ENCODE data around the gene EFCAB14. TPM values are rescaled to one million over a fixed set of nuclear protein-coding genes. Genes with fewer than 3 reads are reported as not detected.
A peak's percentile ranks its signal among the peaks of the same experiment; 100 is the strongest.
"Not testable (repeated sequence)": the region's sequence is repeated elsewhere in the genome, so short reads cannot be mapped to it uniquely, and the experiment has no call there.

The EFCAB14 gene
- total and polyA plus RNA-seq, 4 donors, result 39.9 to 108 (median 73.8) TPM

DNA sequence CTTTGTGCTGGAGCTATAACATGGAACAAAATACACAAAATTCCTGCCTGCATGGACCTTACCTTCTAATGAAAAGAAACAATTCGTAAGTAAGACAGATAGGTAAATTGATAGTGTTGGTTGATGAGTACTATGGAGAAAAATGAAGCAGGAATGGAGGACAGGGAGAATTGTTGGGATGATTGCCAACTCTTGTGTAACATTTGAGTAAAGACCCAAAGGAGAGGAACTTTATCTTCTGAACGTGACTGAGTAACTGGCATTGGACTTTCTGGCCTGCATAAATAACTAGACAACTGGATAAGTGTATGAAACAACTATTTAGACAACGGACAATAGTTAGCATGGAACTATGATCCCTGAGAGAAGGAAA lies 6.8 kb upstream of the EFCAB14 start:
- WGBS, 2 donors, result 61 to 67% methylated on average over 3 of the region's 3 CpGs
- Histone ChIP-seq H3K27ac (ENCODE audit: low read depth in 1 of 2, low read length in 2 of 2) (no peak overlapping the region), H3K9me3 (ENCODE audit: control insufficient read depth, low read length) (no peaks in the 10 kb centered on the region), H3K4me1 (ENCODE audit: control insufficient read depth in 1 of 2, insufficient read depth in 2 of 2, low read length in 2 of 2) (no peaks in the 10 kb centered on the region), H3K27me3 (ENCODE audit: control insufficient read depth in 1 of 2, insufficient read depth in 2 of 2, low read length in 1 of 2) (no peaks in the 10 kb centered on the region), H3K36me3 (ENCODE audit: control insufficient read depth in 1 of 2, insufficient read depth in 2 of 2, low read length in 1 of 2) (no peaks in the 10 kb centered on the region), H3K4me3 (ENCODE audit: low read length in 2 of 2) (no peak overlapping the region)
- no peak for ATAC-seq (ENCODE audit: low FRiP score)
- intact Hi-C loops (cut with DNase I), result loop anchor here (2.0 to 10.0 kb wide), 3 partner anchors 111 to 281 kb away; partner anchors contain the start of gene MOB3C (in 1 of the 2)
- no peak for DNase-seq

DNA sequence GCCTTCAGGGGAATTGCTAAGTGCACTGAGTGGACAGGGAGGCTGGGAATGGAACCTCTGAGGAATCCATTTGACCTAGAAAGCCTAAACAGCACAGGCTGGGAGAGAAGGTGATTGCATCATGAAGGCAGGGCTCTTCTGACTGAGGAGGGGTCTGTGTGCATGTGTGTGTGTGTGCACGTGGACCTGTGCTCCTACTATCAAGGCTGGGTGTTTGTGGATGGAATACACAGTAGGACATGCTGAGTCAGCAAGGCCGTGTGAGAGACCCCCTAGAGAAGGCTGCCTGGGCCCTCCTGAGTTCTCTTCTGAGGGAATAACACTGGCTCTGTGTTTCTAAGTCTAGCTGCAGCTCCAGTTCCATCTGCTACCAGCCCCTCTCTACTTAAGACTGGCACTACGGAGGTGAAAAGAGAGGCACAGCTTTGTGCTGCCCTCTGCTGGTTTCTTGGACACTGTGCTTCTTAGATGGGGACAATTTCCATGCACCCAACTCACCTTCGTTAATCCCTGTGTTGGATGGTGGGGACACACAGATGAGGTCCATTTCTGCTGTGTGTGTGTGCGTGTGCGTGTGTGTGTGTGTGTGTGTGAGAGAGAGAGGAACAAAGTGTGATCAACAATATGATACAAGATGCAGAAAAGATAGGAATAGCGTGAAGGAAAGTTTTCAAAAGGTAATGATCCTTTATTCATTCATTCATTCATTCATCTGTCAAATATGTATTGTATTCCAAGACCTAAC lies 6.2 kb upstream of the EFCAB14 start:
- no peaks in the 10 kb centered on the region for H3K4me1 ChIP-seq (ENCODE audit: control insufficient read depth in 1 of 2, insufficient read depth in 2 of 2, low read length in 2 of 2)
- no peaks in the 10 kb centered on the region for H3K9me3 ChIP-seq (ENCODE audit: control insufficient read depth, low read length)
- peak; percentile 73 to 80 for DNase-seq
- no peak overlapping the region for H3K27ac ChIP-seq (ENCODE audit: low read depth in 1 of 2, low read length in 2 of 2)
- WGBS, 2 donors, result 14 to 16% methylated on average over 7 of the region's 7 CpGs
- H3K4me3 ChIP-seq (ENCODE audit: low read length in 2 of 2), result no peak overlapping the region
- ATAC-seq (ENCODE audit: low FRiP score), result peak; percentile 94
- intact Hi-C loops (cut with DNase I), result loop anchor here (2.0 to 10.0 kb wide), 4 partner anchors 110 to 280 kb away; partner anchors contain the start of gene MOB3C (in 1 of the 2)
- H3K36me3 ChIP-seq (ENCODE audit: control insufficient read depth in 1 of 2, insufficient read depth in 2 of 2, low read length in 1 of 2), result no peaks in the 10 kb centered on the region
- H3K27me3 ChIP-seq (ENCODE audit: control insufficient read depth in 1 of 2, insufficient read depth in 2 of 2, low read length in 1 of 2), result no peaks in the 10 kb centered on the region

DNA sequence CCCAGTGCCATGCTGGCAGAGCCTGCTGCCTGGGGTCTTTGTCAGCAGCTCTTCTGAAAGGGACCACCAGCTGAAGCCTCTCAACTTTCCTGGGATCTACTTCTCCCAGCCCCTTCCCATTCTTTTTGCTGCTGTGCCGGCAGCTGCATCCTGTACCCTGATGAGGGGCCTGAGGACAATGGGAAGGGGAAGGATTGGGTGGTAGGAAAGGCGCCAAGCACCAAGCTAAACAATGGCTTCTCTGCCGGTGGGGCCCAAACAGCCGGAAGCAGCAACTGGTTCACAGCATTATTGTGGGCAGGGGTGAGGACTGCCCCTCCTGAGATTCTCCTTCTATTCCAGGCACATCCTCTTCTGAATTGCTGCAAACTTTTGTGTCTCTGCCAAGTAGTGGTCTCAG lies 5.0 kb upstream of the EFCAB14 start:
- H3K36me3 ChIP-seq (ENCODE audit: control insufficient read depth in 1 of 2, insufficient read depth in 2 of 2, low read length in 1 of 2), result no peaks in the 10 kb centered on the region
- intact Hi-C loops (cut with DNase I), result loop anchor here (2.0 to 10.0 kb wide), 4 partner anchors 109 to 279 kb away; partner anchors contain the start of gene MOB3C (in 1 of the 2)
- no peaks in the 10 kb centered on the region for H3K27me3 ChIP-seq (ENCODE audit: control insufficient read depth in 1 of 2, insufficient read depth in 2 of 2, low read length in 1 of 2)
- H3K4me3 ChIP-seq (ENCODE audit: low read length in 2 of 2), result no peak overlapping the region
- H3K27ac ChIP-seq (ENCODE audit: low read depth in 1 of 2, low read length in 2 of 2), result no peak overlapping the region
- H3K9me3 ChIP-seq (ENCODE audit: control insufficient read depth, low read length), result no peaks in the 10 kb centered on the region
- H3K4me1 ChIP-seq (ENCODE audit: control insufficient read depth in 1 of 2, insufficient read depth in 2 of 2, low read length in 2 of 2), result no peaks in the 10 kb centered on the region
- DNase-seq (no peak), ATAC-seq (ENCODE audit: low FRiP score) (no peak)
- 82 to 86% methylated on average over 4 of the region's 4 CpGs for WGBS, 2 donors

DNA sequence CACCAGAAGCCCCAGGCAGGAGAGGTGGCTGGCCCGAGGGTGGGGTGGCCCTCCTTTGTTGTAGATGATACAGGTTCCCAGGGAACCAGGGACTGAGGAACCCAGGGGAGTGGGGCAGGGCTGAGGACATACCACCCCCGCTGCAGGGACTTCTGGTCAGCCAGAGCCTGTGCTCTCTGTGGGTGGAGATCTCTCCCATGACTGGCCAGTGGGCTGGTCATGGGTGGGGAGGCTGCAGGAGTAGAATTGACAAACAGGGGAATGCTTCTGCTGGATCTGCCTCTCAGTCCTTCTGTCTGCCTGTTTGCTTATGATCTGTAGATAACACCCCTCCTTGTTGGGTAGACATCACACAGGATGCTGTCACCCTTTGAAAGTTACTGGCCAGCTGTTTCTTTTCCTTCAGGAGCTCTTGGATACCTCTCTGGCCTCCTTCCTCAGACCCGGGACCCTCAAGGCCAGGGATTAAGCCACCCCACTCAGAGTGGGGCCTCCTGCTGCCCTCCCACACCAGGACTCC lies 2.8 kb upstream of the EFCAB14 start:
- WGBS, 2 donors, result 56 to 61% methylated on average over 3 of the region's 3 CpGs
- H3K27ac ChIP-seq (ENCODE audit: low read depth in 1 of 2, low read length in 2 of 2), result no peak overlapping the region
- intact Hi-C loops (cut with DNase I), result loop anchor here (5.0 to 10.0 kb wide), 3 partner anchors 107 to 277 kb away; partner anchors contain the start of gene MOB3C (in 1 of the 2)

DNA sequence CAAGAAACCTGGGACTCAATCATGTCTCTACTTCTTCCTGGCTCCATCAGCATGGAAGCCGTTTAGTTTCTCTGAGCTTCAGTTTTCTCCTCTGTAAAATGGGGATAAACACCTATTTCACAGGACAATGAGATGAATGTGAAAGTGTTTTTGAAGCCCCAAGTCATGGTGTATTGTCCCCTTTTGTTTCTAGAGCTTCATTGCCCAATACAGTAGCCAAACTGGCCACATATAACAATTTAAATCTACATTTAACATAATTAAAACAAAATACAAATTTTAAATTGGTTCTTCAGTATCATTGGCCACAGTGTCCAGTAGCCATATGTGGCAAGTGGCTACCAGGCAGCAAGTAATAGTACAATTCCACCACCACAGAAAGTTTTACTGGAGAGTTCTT lies 2.3 kb upstream of the EFCAB14 start:
- Histone ChIP-seq H3K4me1 (ENCODE audit: control insufficient read depth in 1 of 2, insufficient read depth in 2 of 2, low read length in 2 of 2) (no peaks in the 10 kb centered on the region), H3K9me3 (ENCODE audit: control insufficient read depth, low read length) (no peaks in the 10 kb centered on the region), H3K27me3 (ENCODE audit: control insufficient read depth in 1 of 2, insufficient read depth in 2 of 2, low read length in 1 of 2) (no peaks in the 10 kb centered on the region), H3K4me3 (ENCODE audit: low read length in 2 of 2) (no peak overlapping the region), H3K36me3 (ENCODE audit: control insufficient read depth in 1 of 2, insufficient read depth in 2 of 2, low read length in 1 of 2) (no peaks in the 10 kb centered on the region), H3K27ac (ENCODE audit: low read depth in 1 of 2, low read length in 2 of 2) (no peak overlapping the region)
- DNase-seq (no peak), ATAC-seq (ENCODE audit: low FRiP score) (no peak)
- WGBS, 2 donors, result 92 to 100% methylated on average over 1 of the region's 1 CpG
- intact Hi-C loops (cut with DNase I), result loop anchor here (5.0 to 10.0 kb wide), 3 partner anchors 106 to 276 kb away; partner anchors contain the start of gene MOB3C (in 1 of the 2)

More for the DNA sequence above, 2.8 kb upstream of the EFCAB14 start:
- ATAC-seq (ENCODE audit: low FRiP score) (no peak), DNase-seq (no peak)
- Histone ChIP-seq H3K4me1 (ENCODE audit: control insufficient read depth in 1 of 2, insufficient read depth in 2 of 2, low read length in 2 of 2) (no peaks in the 10 kb centered on the region), H3K36me3 (ENCODE audit: control insufficient read depth in 1 of 2, insufficient read depth in 2 of 2, low read length in 1 of 2) (no peaks in the 10 kb centered on the region), H3K9me3 (ENCODE audit: control insufficient read depth, low read length) (no peaks in the 10 kb centered on the region), H3K27me3 (ENCODE audit: control insufficient read depth in 1 of 2, insufficient read depth in 2 of 2, low read length in 1 of 2) (no peaks in the 10 kb centered on the region), H3K4me3 (ENCODE audit: low read length in 2 of 2) (no peak overlapping the region)

DNA sequence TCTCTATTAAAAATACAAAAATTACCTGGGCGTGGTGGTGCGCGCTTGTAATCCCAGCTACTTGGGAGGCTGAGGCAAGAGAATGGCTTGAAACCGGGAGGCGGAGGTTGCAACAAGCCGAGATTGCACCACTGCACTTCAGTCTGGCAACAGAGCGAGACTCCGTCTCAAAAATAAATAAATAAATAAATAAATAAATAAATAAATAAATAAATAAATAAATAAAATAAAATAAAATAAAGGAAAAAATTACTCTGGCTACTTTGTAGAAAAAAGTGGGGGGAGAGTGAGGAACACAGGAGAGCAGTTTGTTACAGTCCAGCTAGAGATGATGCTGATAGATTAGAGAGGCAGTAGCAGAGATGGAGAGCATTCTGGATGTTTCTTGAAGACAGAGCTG lies 1.4 kb upstream of the EFCAB14 start:
- WGBS, 2 donors, result 92 to 94% methylated on average over 8 of the region's 8 CpGs
- intact Hi-C loops (cut with DNase I), result loop anchor here (5.0 to 10.0 kb wide), 3 partner anchors 106 to 276 kb away; partner anchors contain the start of gene MOB3C (in 1 of the 2)
- H3K36me3 ChIP-seq (ENCODE audit: control insufficient read depth in 1 of 2, insufficient read depth in 2 of 2, low read length in 1 of 2), result not testable (repeated sequence)

DNA sequence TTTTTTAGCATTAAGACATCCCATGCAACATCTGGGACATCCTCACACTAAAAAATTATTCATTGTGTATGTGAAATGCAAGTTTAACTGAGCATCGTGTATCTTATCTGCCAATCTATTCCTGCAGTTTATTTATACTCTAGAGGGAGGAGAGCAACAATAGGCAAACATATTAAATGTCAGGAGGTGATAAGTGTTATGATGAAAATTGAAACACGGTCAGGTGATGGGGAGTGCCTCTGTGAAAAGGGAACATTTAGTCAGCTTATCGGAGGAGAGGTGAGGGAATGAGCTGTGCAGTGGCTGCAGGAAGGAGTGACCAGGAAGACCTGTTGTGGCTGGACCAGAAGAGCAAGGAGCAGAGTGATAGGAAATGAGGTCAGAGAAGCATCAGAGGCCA lies 775 bp upstream of the EFCAB14 start:
- intact Hi-C loops (cut with DNase I), result loop anchor here (5.0 to 10.0 kb wide), 5 partner anchors 105 to 312 kb away; partner anchors contain the start of genes MKNK1 (in 1 of the 2) and MOB3C (in 1 of the 2)
- Histone ChIP-seq H3K27ac (ENCODE audit: low read depth in 1 of 2, low read length in 2 of 2) (no peak overlapping the region), H3K4me1 (ENCODE audit: control insufficient read depth in 1 of 2, insufficient read depth in 2 of 2, low read length in 2 of 2) (no peaks in the 10 kb centered on the region), H3K9me3 (ENCODE audit: control insufficient read depth, low read length) (no peaks in the 10 kb centered on the region), H3K27me3 (ENCODE audit: control insufficient read depth in 1 of 2, insufficient read depth in 2 of 2, low read length in 1 of 2) (no peaks in the 10 kb centered on the region), H3K4me3 (ENCODE audit: low read length in 2 of 2) (no peak overlapping the region), H3K36me3 (ENCODE audit: control insufficient read depth in 1 of 2, insufficient read depth in 2 of 2, low read length in 1 of 2) (peaks cover 0 to 3% of the 10 kb centered on the region in 2 donors)
- 12 to 22% methylated on average over 3 of the region's 3 CpGs for WGBS, 2 donors
- DNase-seq (no peak), ATAC-seq (ENCODE audit: low FRiP score) (no peak)

More for the DNA sequence above, 1.4 kb upstream of the EFCAB14 start:
- not testable (repeated sequence) for H3K4me3 ChIP-seq (ENCODE audit: low read length in 2 of 2); H3K27ac ChIP-seq (ENCODE audit: low read depth in 1 of 2, low read length in 2 of 2); ATAC-seq (ENCODE audit: low FRiP score); H3K4me1 ChIP-seq (ENCODE audit: control insufficient read depth in 1 of 2, insufficient read depth in 2 of 2, low read length in 2 of 2); DNase-seq; H3K27me3 ChIP-seq (ENCODE audit: control insufficient read depth in 1 of 2, insufficient read depth in 2 of 2, low read length in 1 of 2); H3K9me3 ChIP-seq (ENCODE audit: control insufficient read depth, low read length)

DNA sequence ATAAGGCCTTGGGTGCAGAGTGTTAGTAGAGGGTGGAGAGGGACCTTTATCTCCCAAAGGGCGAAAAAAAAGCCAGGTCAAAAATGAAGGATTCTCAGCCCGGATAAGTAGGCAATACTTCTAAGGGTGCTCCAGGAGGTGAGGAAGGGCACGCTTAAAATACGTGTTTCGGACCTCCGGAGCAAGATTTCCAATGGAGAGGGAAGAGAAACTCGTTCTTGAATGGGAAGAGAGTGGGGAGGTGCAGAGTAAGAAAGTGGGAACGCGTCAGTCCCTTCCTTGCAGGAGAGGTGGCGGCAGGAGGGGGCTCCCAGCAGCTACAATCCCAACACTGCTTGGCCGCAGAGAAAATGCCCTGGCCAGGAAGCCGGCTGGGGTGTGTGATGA lies 581 bp downstream of the EFCAB14 start:
- H3K36me3 ChIP-seq (ENCODE audit: control insufficient read depth in 1 of 2, insufficient read depth in 2 of 2, low read length in 1 of 2), result peaks cover 0 to 3% of the 10 kb centered on the region in 2 donors
- no peaks in the 10 kb centered on the region for H3K4me1 ChIP-seq (ENCODE audit: control insufficient read depth in 1 of 2, insufficient read depth in 2 of 2, low read length in 2 of 2)
- WGBS, 2 donors, result 1 to 2% methylated on average over 12 of the region's 12 CpGs
- no peaks in the 10 kb centered on the region for H3K9me3 ChIP-seq (ENCODE audit: control insufficient read depth, low read length)
- H3K27me3 ChIP-seq (ENCODE audit: control insufficient read depth in 1 of 2, insufficient read depth in 2 of 2, low read length in 1 of 2), result no peaks in the 10 kb centered on the region
- intact Hi-C loops (cut with DNase I), result loop anchor here (5.0 kb wide), 2 partner anchors 116 to 311 kb away; partner anchors contain the start of gene MKNK1 (in 1 of the 2)
- peak overlapping the region; percentile 57 to 82 for H3K4me3 ChIP-seq (ENCODE audit: low read length in 2 of 2)
- no peak overlapping the region for H3K27ac ChIP-seq (ENCODE audit: low read depth in 1 of 2, low read length in 2 of 2)
- DNase-seq (no peak), ATAC-seq (ENCODE audit: low FRiP score) (no peak)

All from aorta (tissue), 5 donors.